Endothelial cell of umbilical vein (primary cell): ENCODE results near the gene PHACTR1.

ENCODE experiments used
- CTCF ChIP-seq, 2 donors: IDR thresholded peaks; 1 replicate in 1 of 2; 2 replicates in 1 of 2; pipeline ENCODE4 v1.5.1; 2011; ENCODE audit warnings: low read length in 2 of 2, mild to moderate bottlenecking in 2 of 2, moderate library complexity in 2 of 2, control low read depth in 1 of 2, inconsistent platforms in 1 of 2, low read depth in 1 of 2; ENCODE audit not compliant: insufficient read depth in 1 of 2; ENCODE audit errors: extremely low read depth in 1 of 2
- EZH2 ChIP-seq: IDR thresholded peaks from 2 replicates; pipeline ENCODE4 v1.6.1; 2012; ENCODE audit warnings: borderline replicate concordance, low read depth, mild to moderate bottlenecking, moderate library complexity, low read length, inconsistent platforms; ENCODE audit not compliant: severe bottlenecking
- JUN ChIP-seq: IDR thresholded peaks from 2 replicates; pipeline ENCODE4 v1.6.1; 2011; ENCODE audit warnings: borderline replicate concordance, low read depth; ENCODE audit not compliant: insufficient read length, insufficient read depth
- MAX ChIP-seq: IDR thresholded peaks from 2 replicates; pipeline ENCODE4 v1.6.1; 2011; ENCODE audit not compliant: insufficient read depth, insufficient read length
- MYC ChIP-seq: IDR thresholded peaks from one replicate; pipeline ENCODE4 v1.6.1; 2011; ENCODE audit warnings: mild to moderate bottlenecking, low read depth, low read length
- POLR2A ChIP-seq: IDR thresholded peaks from 2 replicates; pipeline ENCODE4 v1.6.1; 2012; ENCODE audit warnings: low read depth, mild to moderate bottlenecking, control low read depth, low read length
- POLR2AphosphoS5 ChIP-seq: IDR thresholded peaks from 2 replicates; pipeline ENCODE4 v1.6.1; 2012; ENCODE audit warnings: low read depth, mild to moderate bottlenecking, control low read depth, low read length, moderate library complexity; ENCODE audit not compliant: insufficient read depth

- TF ChIP-seq MAX (no peak), POLR2A (no peak), EZH2 (no peak), CTCF (IDR thresholded peaks at IDR 0.05; ENCODE audit: extremely low read depth in 1 of 2, insufficient read depth in 1 of 2, low read depth in 1 of 2, low read length in 2 of 2) (no peak), POLR2AphosphoS5 (no peak), JUN (no peak), MYC (no peak)
Observed at GRCh38 chr6:12760226-12760625, 43.7 kb downstream of the PHACTR1 start.
